Measurements from ENCODE around the gene CADPS2.

Gene CADPS2
- 0 to 0.97 (median 0.09) reads per million in 4 experiments for total RNA-seq

DNA sequence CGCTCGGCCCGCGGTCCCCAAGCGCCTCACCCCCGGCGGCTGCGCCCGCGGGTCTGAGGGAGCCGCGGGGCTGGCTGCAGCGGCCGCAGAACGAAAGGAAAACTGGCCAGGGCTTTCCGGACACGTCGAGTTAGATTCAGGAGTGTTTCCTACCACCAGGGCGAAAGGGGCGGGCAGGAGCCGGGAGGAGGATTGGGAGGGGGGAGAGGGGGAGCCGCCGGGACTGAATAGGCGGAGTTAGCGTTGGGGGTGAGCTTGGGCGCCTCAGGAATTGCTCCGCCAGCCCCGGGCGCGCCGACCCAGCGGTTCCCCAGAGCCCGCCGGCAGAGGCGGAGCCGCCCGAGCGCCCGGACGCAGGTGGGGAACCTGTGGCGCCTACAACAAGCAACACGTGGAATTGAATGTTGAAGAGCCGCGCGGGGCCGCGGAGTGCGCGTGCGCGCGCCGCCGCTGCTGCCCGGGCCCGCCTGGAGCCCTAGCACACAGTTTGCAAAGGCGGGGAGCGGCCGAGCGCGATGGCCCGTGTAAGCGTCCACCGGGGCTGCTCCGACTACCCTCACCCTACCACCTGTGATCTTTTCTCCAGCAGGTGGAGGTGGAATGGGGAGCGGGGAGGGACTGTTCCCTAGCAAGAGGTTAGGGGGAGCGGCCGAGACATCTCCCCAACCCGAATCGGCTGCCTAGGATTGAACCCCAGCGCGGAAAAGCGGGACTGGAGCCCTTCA lies at the start of gene CADPS2:
CADPS2 (minus strand) TSS at position 104 of the 725 bp plus-strand sequence. CDS start 123 bp downstream, outside the sequence.
- DNase-seq: no peak

DNA sequence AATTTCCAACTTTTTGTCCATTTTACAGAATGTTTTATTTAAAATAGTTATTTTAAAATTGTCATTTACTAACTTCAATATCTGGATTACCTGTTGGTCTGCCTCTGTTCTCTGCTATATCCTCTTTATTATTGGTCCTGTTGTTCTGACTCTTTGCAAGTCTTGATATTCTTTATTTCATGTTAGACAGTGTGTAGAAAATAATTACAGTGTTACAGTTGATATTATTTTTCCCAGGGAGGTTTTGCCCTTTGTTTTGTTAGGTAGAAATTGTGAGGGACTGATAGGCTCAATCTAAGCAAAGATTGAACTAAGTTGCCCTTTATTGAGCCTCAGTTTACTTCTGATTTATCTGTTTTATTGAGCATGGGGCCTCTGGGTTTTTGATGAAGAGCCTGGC lies 49.4 kb upstream of the CADPS2 start:
- DNase-seq: no peak

DNA sequence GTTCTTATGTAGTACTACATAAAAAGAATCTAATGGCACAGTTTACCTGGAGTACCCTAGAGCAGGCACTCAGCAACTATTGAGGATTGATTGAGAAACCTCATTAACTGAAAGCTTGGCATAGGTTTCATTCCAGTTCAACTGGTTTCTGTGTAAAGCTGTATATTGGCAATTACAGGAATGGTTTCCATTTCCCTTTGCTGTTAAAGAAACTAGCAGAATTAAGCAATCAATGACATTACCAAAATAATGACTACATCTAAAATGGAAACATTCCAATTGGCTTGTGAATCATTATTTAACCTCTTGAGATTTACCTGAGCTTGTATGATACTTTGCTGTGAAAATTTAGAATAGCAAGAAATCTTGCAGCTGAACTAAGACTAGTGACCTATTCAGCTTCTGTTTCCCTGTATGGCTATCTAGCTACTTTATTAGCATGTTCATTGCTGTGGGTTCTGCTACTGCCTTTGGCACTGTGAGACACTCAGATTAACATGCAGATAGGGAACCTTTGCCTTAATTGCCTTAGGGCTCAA lies 33.5 kb upstream of the CADPS2 start:
- no peak for DNase-seq

DNA sequence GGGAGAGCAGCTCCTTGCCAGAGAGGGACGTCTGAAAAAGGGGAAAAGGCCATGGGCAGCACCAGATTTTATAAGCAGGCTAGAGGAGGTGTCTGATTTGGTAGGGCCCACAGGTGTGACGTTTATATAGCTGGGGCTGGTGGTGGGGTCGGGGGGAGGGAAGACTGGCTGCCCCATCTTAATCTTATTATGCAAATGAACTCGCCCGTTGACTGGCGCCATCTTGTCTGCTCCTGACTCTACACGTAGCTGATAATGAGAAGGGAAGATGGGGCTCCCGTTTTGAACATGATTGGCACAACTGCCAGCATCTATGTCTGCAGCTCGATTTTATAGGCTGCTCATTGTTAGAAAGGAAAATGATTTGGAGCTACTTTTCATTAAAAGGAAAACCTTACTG lies 28.6 kb upstream of the CADPS2 start:
- DNase-seq: no peak

DNA sequence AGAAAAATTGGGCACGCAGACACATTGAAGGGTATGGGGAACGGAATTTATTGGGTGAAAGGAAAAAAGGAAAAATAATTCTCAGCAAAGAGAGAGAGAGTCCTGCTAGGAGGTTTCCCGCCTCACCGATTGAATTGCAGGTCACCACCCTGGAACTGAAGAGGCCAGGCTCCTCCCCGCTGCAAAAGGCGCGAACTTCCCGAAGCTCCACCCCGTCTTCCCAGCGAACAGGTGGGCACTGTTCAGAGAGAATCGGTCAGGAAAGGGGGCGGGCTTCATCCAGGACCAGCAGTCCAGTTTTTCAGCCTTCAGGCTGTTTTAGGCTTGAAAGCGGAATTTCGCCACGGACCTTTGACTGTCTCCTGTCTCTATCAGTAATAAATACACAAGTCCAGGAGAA lies 27.3 kb upstream of the CADPS2 start:
- DNase-seq: no peak

DNA sequence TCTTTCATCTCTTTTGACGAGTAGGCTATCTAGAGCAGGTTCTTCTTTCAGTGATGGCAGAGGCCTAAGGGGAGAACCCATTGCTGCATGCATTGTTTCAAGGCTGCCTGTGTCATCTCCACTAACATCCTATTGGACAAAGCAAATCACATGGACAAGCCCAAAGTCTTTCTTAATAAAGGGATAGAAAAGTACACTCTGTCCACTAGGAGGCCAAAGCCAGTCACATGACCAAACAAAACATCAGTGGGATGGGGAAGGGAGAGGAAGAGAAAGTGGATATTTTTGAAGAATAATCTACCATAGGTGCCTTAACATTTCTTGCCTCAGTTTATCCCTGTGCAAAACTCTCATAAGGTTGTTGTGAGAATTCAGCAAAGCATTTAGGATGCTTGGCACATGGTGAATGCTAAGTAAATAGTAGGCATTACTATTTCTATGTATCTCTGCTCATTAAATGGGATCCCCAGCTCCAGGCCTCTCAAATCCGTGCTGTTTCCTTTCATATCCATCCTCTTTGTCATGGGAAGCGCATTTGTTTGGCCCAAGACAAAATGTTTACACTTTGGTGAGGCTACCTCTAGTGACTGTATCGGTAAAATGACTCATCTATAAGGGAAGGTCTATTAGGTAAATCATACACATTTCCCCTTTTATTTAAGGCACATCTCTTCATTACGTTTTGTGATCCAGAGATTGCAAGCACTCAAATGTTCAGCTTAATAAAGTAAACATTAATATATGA lies 16.7 kb upstream of the CADPS2 start:
- DNase-seq: no peak

DNA sequence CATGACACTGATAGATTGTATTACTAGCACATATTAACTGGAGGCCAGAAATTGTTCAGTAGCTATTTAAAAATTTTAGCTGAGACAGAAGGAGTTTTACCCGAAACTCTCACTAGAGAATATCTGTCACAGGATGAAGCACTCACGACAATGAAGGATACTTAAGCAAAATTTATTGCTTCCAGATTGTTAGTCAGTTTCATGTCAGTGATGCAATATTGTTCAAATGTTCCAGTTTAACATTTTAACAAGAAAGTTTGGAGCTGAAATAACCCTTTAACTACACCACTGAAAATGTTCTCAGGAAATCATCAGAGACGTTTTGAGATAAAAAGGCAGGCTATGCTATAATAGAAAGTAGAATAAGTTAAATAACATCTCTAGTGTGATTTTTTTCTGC lies 15.0 kb upstream of the CADPS2 start:
- DNase-seq: no peak

DNA sequence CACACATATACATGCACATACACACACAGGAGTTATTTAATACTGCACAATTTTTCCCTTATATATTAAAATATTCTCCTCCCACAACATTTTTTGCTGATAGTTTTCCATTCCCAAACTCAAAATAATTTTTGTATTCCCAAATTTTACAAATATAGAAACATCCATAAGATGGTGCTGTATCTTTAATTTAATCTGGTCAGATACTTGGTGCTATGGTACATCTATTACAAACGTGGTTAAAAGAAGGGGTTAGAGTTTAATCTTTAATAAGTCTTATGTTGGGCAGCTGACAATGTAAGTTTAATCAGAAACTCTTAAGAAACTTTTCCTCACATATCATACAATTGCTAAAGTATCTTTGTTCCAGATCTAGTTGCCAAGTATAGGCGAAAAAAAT lies 10.2 kb upstream of the CADPS2 start:
- DNase-seq: no peak

DNA sequence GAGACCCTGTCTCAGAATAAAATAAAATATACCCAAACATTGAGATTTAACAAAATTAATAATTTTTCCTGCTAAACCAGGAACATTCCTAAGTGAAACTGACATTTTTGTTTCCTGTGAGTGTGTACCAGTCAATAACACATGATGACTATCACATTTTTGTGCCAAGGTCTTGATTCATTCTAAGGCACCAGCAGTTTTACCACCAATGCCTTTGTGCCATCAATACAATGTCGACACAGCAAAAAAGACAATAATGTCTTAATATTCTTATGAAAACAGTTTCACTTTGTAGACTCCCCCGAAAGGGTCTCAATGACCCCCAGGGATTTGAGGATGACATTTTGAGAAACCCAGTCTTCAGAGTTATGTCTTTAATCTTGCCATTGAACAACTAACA lies 7.2 kb upstream of the CADPS2 start:
- no peak for DNase-seq

DNA sequence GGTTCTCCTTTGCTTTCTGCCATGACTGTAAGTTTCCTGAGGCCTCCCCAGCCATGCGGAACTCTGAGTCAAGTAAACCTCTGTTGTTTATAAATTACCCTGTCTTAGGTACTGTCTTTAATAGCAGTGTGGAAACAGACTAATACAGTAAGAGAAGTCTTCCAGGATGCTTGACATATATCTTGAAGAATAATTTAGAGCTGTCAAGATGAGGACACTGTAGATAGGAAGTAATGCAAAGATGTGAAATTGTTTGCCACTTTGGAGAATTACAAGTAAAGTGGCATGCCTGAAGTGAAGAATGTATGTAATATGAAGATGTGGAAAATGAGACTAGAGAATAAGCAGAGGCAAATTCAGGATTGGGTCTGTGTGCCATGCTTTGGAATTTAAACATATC lies 2.9 kb upstream of the CADPS2 start:
- no peak for DNase-seq

DNA sequence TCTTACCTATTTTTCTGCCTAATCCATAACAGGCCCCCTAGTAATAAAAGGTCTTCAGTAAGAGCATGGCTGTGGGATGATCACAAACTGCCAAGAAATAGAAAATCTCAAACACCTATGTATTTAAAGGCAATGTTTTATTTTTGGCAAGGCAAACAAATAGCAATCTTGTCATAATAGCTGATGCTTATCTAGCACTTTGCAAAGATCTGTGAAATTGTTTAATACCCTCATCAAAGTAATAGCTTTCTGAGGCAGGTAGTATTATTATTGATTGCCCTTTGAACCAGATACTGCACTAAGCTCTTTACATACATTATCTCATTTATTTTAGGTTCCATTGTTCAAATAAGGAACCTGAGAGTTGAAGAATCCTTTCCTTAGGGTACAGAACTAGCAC lies 1.6 kb upstream of the CADPS2 start:
- no peak for DNase-seq

DNA sequence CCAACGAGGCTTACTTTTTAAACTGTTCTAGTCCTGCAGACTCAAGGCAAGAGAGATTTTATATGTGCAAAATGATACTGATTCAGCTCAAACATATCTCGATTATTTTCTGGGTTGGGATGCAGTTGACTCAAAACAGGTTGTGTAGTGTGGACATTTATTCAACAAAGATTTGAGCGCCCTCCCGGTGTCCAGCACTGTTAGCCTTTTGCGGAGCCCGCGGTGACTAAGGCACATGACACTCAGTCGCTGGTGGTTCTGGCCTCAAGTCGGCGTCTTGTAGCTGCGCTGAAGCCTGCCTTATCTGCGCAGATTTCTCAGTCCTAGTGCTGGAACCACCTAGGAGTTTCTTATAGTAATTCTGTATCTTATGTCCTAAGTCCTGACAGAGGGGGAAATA lies 938 bp upstream of the CADPS2 start:
- no peak for DNase-seq

DNA sequence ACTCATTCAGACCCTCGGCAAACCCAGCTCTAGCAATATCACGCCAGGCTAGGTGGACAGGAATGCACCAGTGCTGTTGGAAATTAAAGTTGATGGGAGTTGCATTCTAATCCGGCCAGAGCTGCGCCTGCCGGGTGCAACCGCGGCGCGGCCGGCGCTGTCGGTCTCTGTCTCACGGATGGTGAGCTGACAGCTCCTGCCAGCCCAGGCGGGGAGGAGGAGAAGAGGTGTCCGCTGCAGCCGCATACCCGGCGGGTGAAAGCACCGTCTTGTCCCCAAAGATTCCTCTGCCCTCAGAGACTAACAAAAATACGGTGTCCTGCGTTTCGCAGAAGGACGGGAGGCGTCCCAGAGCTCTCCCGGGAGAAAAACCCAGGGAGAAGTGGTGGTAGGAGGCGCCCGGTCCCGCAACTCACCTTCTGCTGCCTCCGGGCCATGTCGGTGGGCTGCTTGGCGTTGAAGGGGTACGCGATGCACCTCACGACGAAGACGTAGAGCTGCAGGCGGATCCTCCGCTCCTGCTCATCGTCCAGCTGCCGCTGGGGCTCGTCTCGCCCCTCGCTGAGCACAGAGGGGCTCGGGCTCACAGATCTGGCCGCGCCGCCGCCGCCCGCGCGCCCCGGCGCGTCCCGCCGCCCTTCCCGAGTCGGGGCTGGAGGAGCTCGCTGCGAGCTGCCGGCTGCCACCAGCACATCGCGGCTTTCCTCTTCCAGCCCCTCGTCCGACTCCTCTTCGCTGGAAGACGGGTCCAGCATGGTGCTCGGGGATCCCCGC lies 490 bp downstream of the CADPS2 start:
- DNase-seq: no peak

DNA sequence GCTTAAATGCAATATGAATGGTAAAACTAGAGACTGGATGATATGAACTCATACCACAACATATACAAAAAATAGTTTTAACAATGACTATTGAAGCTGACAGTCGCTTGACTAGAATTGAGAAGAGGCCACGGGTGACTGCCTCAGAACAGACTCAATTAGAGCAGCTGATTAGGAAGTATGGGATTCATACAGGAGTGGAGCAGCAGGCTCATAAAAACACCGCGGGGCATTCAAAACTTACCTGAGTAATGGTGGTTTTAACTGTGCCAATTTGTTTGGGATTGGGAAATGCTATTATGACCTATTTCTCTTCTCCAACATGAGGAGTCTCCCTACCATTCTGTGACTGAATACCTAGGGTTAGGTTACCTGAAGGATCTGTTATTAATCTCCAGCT lies 2.1 kb downstream of the CADPS2 start:
- no peak for DNase-seq

DNA sequence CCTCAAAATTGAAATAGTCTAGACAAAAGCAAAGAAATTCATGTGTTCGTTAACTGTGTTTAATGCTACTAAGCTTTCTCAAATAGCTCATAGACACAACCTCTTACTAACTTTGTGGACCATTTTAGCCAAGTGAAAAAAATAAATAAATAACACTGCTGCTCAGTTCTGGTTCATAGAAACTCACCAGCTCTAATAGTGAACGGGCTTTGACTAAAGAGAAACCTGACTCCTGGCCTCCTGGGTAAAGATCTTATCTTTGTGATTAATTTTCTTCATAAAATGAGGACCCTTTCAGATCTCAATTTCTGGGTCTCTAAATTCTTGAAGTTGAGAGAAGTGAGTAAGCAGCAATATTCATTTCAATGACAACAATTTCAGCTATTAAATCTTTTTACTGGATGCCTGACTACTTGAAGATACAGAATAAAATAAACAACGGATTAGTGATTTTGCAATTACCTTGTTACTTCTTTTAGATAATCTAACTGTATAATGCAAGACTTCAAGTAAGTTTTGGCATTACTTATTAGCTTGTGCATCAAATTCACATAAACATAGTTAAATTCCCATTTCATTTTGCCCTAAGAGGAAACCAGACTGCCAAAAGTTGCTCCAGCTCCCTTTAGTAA lies 3.1 kb downstream of the CADPS2 start:
- DNase-seq: no peak

DNA sequence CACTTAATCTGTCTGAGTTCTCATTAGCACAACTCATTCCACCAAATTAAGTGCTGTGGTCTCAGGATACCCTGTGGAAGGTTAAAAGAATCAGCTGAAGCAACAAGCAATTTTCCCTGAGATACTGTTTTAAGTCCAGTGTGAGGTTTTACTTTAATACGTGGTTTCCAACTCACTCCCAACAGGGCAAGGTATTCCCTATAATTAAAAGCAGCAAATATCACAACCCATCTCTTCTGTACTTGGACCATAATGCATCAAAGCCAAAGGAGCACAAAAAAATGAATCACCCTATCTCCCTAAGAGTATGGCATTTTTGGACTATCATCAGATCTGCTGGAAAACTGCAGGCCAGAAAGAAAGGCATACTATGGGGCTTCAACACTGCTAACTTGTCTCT lies 4.9 kb downstream of the CADPS2 start:
- no peak for DNase-seq

DNA sequence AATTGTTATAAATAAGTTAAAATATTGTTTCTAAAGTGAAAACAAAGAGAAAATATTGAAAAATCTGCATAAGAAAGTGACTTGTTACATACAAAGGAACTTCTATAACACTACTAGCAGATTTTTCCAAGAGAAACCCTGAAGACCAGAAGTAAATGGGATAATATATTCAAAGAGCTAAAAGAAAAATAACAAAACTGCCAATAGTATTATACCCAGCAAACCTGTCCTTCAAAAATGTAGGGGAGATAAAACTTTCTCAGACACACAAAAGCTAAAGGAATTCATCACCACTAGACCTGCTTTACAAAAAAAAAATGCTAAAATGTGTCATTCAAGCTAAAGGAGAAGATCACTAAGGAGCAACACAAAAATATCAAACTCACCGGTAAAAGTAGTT lies 17.0 kb downstream of the CADPS2 start:
- DNase-seq: no peak

DNA sequence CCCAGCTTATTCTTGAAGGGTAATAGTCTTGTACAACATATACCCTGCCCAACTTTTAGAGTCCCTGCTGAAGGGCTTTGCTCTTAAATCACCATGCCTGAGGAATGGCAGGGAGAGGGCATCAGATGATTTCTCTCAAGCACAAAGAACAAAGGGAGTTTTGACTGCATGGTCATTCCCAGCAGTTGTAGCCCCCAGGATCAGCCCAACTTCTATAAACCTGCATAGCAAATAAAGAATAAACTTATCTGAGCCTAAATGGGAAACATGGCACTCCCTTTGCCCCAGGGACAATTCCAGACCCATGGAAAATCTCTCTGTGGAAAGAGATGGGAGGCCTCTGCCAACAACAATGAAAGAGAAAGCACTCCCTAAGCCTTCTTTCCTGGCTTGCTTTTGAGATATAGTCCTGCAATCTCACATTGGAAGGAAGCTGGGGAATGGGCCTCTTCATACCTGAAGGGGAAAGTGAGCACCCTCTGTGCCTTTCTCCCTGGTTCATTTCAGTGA lies 18.7 kb downstream of the CADPS2 start:
- no peak for DNase-seq

DNA sequence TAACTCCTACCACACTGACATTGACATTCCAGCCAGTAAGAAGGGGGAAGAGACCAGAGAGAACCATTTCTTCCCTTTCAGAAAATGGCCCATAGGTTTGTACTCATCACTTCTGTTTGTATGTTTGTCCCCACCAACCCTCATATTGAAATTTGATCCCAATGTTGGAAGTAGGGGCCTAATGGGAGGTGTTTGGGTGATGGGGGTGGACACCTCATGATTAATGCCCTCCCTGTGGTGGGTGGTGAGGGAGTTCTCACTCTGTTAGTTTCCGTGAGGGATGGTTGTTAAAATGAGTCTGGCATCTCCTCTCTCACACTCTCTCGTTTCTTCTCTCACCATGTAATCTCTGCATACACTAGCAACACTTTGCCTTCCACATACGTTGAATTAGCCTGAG lies 21.4 kb downstream of the CADPS2 start:
- DNase-seq: no peak

DNA sequence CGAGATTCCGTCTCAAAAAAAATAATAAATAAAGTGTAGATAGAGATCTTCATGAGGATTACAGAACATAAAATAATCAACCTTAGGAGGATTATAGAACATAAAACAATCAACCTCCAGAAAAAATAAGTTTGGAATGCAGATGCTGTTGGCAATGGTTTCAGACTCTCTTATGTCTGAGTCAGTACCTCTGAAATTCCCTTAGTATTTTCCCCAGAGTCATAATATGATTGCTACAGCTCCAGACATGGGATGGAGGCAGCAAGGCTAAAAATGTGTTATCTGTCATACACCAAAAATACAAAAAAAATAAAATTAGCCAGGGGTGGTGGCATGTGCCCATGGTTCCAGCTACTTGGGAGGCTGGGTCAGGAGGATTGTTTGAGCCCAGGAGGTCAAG lies 22.2 kb downstream of the CADPS2 start:
- DNase-seq: no peak

DNA sequence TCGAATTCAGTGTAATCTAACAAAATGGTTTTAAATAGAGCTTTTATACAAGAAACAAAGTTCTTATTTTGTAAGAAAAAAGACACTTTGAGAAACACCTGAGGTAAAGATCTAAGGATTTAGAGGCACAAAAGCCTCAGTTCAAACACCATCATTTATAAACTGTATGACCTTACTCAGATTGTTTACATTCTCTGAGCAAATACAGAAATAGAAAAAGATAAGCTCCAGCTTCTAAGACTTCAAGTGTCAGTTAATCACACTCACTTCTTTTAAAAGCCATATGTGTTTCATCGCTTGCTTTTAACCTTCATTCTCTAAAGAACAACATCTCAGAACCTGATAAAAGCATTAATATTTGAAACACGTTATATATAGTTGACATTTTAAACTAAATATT lies 27.9 kb downstream of the CADPS2 start:
- no peak for DNase-seq

DNA sequence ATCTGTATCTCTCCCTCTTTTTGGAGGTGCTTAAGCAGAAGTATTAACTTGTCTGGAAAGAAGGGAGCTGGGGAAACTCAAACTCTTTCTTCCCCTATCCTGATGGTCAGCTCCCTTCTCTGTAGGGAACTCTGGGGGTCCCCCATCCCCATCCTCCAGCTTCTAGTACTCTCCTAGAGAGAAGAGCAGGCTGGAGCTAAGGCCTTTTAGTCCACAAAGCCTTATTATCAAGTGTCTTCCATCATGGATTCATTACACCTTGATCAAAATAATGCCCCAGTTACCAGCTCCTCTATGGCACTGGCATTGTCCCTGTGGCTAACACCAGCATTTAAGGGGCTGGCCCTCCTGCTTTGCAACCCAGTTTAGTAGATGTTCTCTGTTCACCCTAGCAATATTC lies 35.7 kb downstream of the CADPS2 start:
- no peak for DNase-seq

DNA sequence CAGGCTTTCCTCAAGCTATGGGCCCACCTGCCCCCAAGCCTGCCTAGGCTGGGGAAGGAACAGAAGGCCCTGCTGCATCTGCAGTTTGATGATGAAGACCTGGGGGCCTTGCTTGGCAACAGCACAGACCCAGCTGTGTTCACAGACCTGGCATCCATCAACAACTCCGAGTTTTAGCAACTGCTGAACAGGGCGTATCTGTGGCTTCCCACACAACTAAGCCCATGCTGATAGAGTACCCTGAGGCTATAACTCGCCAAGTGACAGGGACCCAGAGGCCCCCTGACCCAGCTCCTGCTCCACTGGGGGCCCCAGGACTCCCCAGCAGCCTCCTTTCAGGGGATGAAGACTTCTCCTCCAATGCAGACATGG lies 36.3 kb downstream of the CADPS2 start:
- DNase-seq: no peak

All from effector CD8-positive, alpha-beta T cell (primary cell).